ENCODE measurements around the gene KIF3A.

The KIF3A gene

GRCh38 chr5:132770476-132771159, 33.3 kb upstream of the KIF3A start:
- no peak for DNase-seq (ENCODE audit: low spot score)

GRCh38 chr5:132768485-132768868, 31.1 kb upstream of the KIF3A start:
- no peak for DNase-seq (ENCODE audit: low spot score)

GRCh38 chr5:132767150-132767549, 29.8 kb upstream of the KIF3A start:
- no peak for DNase-seq (ENCODE audit: low spot score)

- no peak for DNase-seq (ENCODE audit: low spot score)
These were observed 29.4 kb upstream of the KIF3A start for GRCh38 chr5:132766806-132767055.

- no peak for DNase-seq (ENCODE audit: low spot score)
These were observed 28.9 kb upstream of the KIF3A start for GRCh38 chr5:132766020-132766805.

- no peak for DNase-seq (ENCODE audit: low spot score)
These were observed 28.1 kb upstream of the KIF3A start for GRCh38 chr5:132765311-132766019.

GRCh38 chr5:132764671-132765238, 27.4 kb upstream of the KIF3A start:
- no peak for DNase-seq (ENCODE audit: low spot score)

- DNase-seq (ENCODE audit: low spot score): no peak
These were observed 26.7 kb upstream of the KIF3A start for GRCh38 chr5:132764051-132764450.

- DNase-seq (ENCODE audit: low spot score): no peak
These were observed 26.1 kb upstream of the KIF3A start for GRCh38 chr5:132763181-132764036.

- DNase-seq (ENCODE audit: low spot score): no peak
These were observed 25.1 kb upstream of the KIF3A start for GRCh38 chr5:132762246-132763000.

GRCh38 chr5:132761321-132762240, 24.2 kb upstream of the KIF3A start:
- DNase-seq (ENCODE audit: low spot score): no peak

- DNase-seq (ENCODE audit: low spot score): no peak
These were observed 23.4 kb upstream of the KIF3A start for GRCh38 chr5:132760601-132761317.

- no peak for DNase-seq (ENCODE audit: low spot score)
These were observed 22.7 kb upstream of the KIF3A start for GRCh38 chr5:132760049-132760420.

GRCh38 chr5:132759114-132760048, 22.0 kb upstream of the KIF3A start:
- no peak for DNase-seq (ENCODE audit: low spot score)

- no peak for DNase-seq (ENCODE audit: low spot score)
These were observed 21.1 kb upstream of the KIF3A start for GRCh38 chr5:132758451-132758850.

- no peak for DNase-seq (ENCODE audit: low spot score)
These were observed 19.2 kb upstream of the KIF3A start for GRCh38 chr5:132756542-132756941.

GRCh38 chr5:132754947-132755346, 17.6 kb upstream of the KIF3A start:
- no peak for DNase-seq (ENCODE audit: low spot score)

GRCh38 chr5:132754111-132754510, 16.8 kb upstream of the KIF3A start:
- DNase-seq (ENCODE audit: low spot score): no peak
